Skeletal muscle tissue (tissue), 4 donors: ENCODE results near the gene ENTHD1. TPM values are rescaled to one million over a fixed set of nuclear protein-coding genes. Genes with fewer than 3 reads are reported as not detected.

Experiments used
- H3K27ac ChIP-seq: one replicate; pipeline ENCODE4 v1.7.0; 2013; ENCODE audit warnings: mild to moderate bottlenecking, low read depth, low read length, inconsistent platforms
- H3K27me3 ChIP-seq, 3 donors: one replicate each; pipeline ENCODE4 v1.7.0; 2013; ENCODE audit warnings: low read length in 3 of 3; ENCODE audit not compliant: control insufficient read depth in 3 of 3, insufficient read depth in 3 of 3
- H3K36me3 ChIP-seq, 3 donors: one replicate each; pipeline ENCODE4 v1.7.0; 2013; ENCODE audit warnings: low read length in 3 of 3; ENCODE audit not compliant: control insufficient read depth in 3 of 3, insufficient read depth in 3 of 3
- H3K4me1 ChIP-seq, 3 donors: one replicate each; pipeline ENCODE4 v1.7.0; 2013; ENCODE audit warnings: low read length in 3 of 3, mild to moderate bottlenecking in 3 of 3; ENCODE audit not compliant: control insufficient read depth in 3 of 3, insufficient read depth in 3 of 3
- H3K4me3 ChIP-seq, 3 donors: one replicate each; pipeline ENCODE4 v1.7.0; 2013; ENCODE audit warnings: low read length in 3 of 3
- H3K9ac ChIP-seq, 3 donors: one replicate each; pipeline ENCODE4 v1.7.0; 2013; ENCODE audit warnings: low read length in 3 of 3, mild to moderate bottlenecking in 3 of 3, moderate library complexity in 2 of 3, low read depth in 1 of 3
- H3K9me3 ChIP-seq, 3 donors: one replicate each; pipeline ENCODE4 v1.7.0; 2013; ENCODE audit warnings: low read length in 3 of 3; ENCODE audit not compliant: control insufficient read depth in 3 of 3
- total RNA-seq: library from RNA; depleted of rRNA; stranded (reverse); fragments of >200 nt; gene quantifications from one replicate; pipeline ENCODE4 v1.2.3, GENCODE V29; 2014
- donor health status: Osteomylitis.

The ENTHD1 gene
- total RNA-seq, 1 donor from 2014 or later = not detected

DNA sequence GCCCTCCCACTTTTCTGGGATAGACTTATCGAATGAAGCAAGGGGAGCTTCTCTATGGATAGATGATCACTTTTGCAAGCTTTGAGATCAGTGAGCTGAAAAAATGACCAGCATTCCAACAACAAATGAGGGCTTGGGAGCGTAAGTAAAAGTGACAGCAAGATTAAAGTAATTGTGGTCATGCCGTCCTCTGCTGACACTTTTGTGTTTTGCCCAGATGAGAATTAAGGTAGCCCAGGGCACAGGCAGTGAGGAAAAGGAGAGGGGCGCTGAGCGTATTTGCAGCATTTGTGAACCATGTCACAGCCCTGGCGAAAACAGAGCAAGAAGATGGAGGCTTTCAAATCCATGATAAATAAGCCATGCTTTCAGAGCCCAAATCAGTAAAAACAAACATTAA, 42.1 kb upstream of the ENTHD1 start:
- Histone ChIP-seq H3K9me3 (no peaks in the 10 kb centered on the region), H3K27me3 (peaks cover 11 to 30% (median 21%) of the 10 kb centered on the region in 3 donors), H3K4me3 (no peak overlapping the region), H3K27ac (no peak overlapping the region), H3K9ac (no peak overlapping the region), H3K36me3 (no peaks in the 10 kb centered on the region), H3K4me1 (no peaks in the 10 kb centered on the region)

DNA sequence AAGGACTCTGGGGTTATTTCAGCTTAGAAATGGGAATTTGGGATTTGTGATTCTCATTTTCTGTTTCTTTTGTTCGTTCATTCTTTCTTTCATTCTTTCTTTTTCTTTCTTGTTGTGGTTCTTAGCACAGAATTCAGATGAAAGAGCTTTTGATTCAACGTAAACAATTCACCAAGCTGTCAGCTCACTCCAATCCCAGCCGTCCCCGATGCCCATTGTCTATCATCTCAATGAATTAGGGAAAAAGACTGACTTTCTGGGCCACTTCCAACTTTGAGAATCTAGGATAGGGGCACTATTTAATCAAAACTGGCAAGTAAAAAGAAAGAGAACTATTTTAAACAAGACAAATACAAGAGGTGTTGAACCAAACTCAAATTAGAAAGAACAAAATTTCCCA, 41.6 kb upstream of the ENTHD1 start:
- no peak overlapping the region for H3K27ac ChIP-seq
- peaks cover 11 to 30% (median 24%) of the 10 kb centered on the region in 3 donors for H3K27me3 ChIP-seq
- no peaks in the 10 kb centered on the region for H3K4me1 ChIP-seq
- H3K36me3 ChIP-seq = no peaks in the 10 kb centered on the region
- no peak overlapping the region for H3K9ac ChIP-seq
- no peaks in the 10 kb centered on the region for H3K9me3 ChIP-seq
- H3K4me3 ChIP-seq = no peak overlapping the region

DNA sequence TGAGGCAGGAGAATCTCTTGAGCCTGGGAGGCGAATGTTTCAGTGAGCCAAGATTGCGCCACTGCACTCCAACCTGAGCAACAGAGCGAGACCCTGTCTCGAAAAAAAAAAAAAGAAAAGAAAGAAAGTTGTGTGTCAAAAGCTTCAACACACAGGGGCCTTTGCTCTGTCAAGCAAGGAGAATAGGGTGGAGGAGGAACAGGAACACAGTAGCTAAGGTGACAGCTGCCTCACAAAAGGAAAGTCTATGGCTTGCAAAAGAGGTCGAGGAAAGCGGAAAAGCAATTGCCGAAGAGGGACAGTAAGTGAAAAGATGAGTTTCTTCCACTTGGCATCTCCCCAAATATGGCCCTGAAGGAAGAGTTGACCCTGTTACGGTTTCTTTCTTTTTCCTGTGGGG, 40.2 kb upstream of the ENTHD1 start:
- H3K36me3 ChIP-seq = no peaks in the 10 kb centered on the region
- H3K9ac ChIP-seq = no peak overlapping the region
- H3K27me3 ChIP-seq = peaks cover 14 to 29% (median 28%) of the 10 kb centered on the region in 3 donors
- no peaks in the 10 kb centered on the region for H3K4me1 ChIP-seq
- H3K4me3 ChIP-seq = no peak overlapping the region
- no peaks in the 10 kb centered on the region for H3K9me3 ChIP-seq
- H3K27ac ChIP-seq = no peak overlapping the region

DNA sequence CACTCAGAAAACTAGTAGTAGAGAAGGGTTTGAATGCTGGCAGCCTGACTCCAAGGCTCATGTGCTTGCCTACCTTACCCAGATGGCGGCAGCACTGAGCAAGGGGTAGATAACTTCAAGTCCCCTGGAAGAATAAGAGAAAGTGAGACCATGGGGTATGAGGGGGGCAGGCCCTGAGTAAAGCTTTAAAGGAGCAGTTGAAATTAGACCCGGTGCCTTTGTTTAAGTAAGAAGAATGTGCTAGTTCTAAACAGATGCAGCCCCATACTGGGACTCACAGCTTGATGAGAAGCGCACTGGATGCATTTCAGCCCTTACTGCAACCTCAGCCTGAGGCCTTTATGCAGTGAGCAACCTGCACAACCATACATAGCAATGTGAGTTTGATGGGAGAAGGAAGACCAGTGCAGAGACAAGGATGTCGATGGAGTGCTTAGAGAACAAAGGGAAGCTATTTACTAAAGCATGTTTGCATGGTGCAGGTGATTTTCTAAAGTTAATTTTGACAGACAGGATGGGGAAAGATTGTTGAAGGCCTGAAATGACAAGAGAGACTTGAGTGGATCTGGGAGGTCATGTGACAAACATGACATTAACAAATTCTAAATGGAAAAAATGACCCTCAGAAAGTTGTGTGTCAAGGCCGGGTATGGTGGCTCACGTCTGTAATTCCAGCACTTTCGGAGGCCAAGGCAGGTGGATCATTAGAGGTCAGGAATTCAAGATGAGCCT, 39.5 kb upstream of the ENTHD1 start:
- Histone ChIP-seq H3K4me3 (no peak overlapping the region), H3K9ac (no peak overlapping the region), H3K9me3 (no peaks in the 10 kb centered on the region), H3K4me1 (no peaks in the 10 kb centered on the region), H3K36me3 (no peaks in the 10 kb centered on the region), H3K27ac (no peak overlapping the region), H3K27me3 (peaks cover 19 to 30% (median 26%) of the 10 kb centered on the region in 3 donors)

DNA sequence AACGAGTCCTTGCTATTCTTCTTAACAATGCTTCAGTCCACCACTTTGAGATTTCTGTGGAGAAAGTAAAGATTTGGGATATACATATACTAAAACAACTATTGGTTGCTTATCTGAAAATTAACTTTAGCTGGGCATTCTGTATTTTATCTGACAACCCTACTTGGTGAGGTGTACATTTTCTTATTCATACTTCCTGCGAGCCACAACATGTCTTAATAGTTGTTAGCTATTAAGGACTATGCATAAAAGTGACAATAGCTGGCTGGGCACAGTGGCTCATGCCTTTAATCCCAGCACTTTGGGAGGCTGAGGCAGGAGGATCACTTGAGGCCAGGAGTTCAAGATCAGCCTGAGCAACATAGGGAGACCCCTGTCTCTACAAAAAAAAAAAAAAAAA, 38.6 kb upstream of the ENTHD1 start:
- peaks cover 19 to 35% (median 24%) of the 10 kb centered on the region in 3 donors for H3K27me3 ChIP-seq
- no peak overlapping the region for H3K27ac ChIP-seq
- no peak overlapping the region for H3K9ac ChIP-seq
- H3K4me3 ChIP-seq = no peak overlapping the region
- H3K9me3 ChIP-seq = no peaks in the 10 kb centered on the region
- H3K4me1 ChIP-seq = no peaks in the 10 kb centered on the region
- no peaks in the 10 kb centered on the region for H3K36me3 ChIP-seq

DNA sequence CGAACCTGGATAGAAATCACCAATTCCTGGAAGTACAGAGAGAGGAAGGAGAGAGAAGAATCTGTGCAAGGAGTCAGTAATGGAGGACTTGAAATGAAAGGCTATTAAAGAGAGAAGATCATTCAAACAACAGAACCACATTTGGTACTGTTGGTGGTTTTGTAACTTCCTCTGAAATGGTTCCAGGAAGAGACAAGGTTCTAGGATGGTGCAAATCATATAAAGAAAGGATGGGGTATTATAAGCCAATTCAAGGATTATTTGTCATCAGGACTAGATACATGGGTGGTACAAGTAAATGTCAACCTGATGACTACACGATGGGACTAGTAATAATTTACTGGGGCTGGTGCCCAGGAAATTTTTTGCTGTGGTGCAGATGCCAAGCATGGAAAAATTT, 37.7 kb upstream of the ENTHD1 start:
- H3K9ac ChIP-seq = no peak overlapping the region
- H3K27ac ChIP-seq = no peak overlapping the region
- H3K4me3 ChIP-seq = no peak overlapping the region
- H3K4me1 ChIP-seq = no peaks in the 10 kb centered on the region
- no peaks in the 10 kb centered on the region for H3K9me3 ChIP-seq
- H3K27me3 ChIP-seq = peaks cover 19 to 38% (median 25%) of the 10 kb centered on the region in 3 donors
- H3K36me3 ChIP-seq = no peaks in the 10 kb centered on the region

DNA sequence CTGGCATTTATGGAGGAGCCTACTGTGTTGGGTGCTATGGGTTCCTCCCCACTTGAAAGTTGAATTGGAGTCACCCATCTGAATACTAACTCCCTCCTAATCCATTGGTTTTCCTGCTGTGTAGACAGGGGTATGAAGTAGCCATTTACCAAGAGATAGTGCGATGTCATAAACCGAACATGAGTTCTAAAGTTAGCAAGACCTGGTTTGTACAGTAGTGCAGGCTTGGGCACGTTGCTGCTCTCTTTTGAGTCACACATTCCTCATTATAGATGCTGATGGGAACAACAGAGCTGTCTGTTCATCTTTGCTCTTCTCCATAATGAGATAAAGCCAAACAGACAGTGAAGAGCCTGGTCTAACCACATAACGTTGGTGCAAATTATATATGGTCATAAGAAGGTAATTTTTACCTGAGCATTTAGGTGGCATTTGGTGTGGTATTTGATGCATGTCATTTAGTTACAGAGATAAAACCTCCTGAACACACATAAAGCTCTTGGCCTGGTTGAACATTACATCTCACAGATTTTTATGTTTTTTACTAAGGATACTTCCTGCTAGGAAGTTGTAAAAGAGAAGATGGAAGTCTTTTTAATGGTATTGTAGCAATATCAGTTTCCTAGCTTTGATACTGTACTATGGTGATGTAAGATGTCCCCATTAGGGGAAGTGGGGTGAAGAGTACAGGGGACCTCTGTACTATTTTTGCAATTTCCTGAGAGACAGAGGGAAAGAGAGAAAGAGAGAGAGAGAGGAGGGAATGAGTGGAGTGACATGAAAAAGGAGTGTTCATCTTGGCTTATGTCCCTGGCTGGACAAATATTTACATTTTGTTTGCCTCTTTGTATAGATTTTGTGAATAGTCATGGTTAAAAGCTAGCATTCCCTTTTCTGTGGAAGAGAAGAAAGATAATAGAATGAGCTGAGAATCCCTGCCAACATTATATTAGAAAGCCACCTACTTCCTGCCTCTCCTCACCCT, 35.3 kb upstream of the ENTHD1 start:
- H3K9ac ChIP-seq = no peak overlapping the region
- no peaks in the 10 kb centered on the region for H3K9me3 ChIP-seq
- H3K4me1 ChIP-seq = no peaks in the 10 kb centered on the region
- H3K4me3 ChIP-seq = no peak overlapping the region
- H3K27me3 ChIP-seq = peaks cover 36 to 53% (median 40%) of the 10 kb centered on the region in 3 donors
- H3K36me3 ChIP-seq = no peaks in the 10 kb centered on the region
- no peak overlapping the region for H3K27ac ChIP-seq

DNA sequence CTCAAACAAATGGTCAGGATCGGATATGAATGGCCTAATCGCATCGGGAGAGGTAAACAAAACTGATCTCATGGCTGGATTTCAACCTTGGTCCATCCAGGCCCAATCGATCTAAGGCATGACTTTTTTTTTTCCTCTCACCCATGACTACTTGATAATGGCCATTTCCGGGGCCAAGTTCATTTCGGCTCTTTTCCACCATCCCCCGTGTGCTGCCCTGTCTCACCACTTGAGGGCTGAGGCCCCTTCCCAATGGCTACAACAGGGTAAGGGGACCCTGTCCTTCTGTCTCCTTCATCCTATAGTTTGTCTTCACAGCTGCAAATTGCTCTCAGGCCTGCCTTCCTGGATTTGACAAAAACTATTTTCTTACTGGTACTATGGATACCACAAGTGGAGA, 34.0 kb upstream of the ENTHD1 start:
- H3K4me3 ChIP-seq = no peak overlapping the region
- no peak overlapping the region for H3K27ac ChIP-seq
- no peaks in the 10 kb centered on the region for H3K9me3 ChIP-seq
- H3K27me3 ChIP-seq = peaks cover 35 to 50% (median 41%) of the 10 kb centered on the region in 3 donors
- H3K9ac ChIP-seq = no peak overlapping the region
- no peaks in the 10 kb centered on the region for H3K36me3 ChIP-seq
- H3K4me1 ChIP-seq = no peaks in the 10 kb centered on the region

DNA sequence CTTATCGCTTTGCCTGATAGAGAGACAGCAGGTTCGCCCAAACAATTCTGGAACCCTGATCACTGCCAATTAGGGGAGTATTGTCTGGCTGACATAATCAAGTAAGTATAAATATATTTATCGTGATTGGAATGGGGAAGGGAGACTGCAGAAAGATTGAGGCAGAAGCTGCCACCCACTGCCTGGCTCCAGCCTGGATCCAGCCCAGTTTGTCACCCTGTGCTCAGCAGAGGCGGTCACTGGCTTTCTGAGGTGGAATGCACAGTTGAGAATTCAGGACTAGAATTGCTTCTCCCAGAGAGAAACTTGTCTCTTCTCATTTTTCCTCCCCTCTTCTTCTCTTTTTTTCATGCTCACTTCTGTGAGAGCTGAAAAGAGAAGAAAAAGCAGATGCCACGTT, 33.2 kb upstream of the ENTHD1 start:
- no peaks in the 10 kb centered on the region for H3K36me3 ChIP-seq
- no peak overlapping the region for H3K4me3 ChIP-seq
- H3K27ac ChIP-seq = no peak overlapping the region
- H3K27me3 ChIP-seq = peaks cover 37 to 49% (median 38%) of the 10 kb centered on the region in 3 donors
- no peak overlapping the region for H3K9ac ChIP-seq
- no peaks in the 10 kb centered on the region for H3K4me1 ChIP-seq
- H3K9me3 ChIP-seq = no peaks in the 10 kb centered on the region
